ENCODE measurements around the gene LAGE3.

Gene LAGE3

DNA sequence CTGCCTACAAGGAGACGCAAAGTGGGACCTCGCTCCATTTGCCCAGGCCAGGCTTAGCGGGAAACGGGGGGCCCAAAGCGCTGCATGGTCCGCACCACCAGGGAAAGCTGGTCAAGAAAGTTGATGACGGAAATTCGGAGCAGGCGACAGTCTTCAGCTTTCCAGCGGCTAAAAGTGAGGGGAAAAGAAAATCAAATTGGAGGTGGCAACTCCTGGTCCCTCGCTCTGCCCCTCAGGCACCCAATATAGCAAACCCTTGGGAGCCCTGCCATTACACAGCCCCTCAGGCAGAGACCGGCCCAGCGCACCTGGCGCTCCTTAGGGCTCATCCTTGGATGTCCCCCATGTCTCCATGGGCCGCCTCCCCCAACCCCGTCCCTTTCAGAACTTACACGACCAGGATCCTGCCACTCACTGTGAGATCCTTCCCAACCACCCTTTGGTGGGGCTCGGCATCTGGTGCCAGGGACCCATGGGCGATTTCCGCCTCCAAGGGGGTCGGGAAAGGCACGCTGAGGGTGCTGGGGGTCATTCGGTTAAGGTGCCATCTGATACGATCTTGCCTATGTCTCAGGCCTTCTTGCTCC lies 1.1 kb downstream of the LAGE3 start:
- no peak for DNase-seq (ENCODE audit: low read depth, low spot score)

DNA sequence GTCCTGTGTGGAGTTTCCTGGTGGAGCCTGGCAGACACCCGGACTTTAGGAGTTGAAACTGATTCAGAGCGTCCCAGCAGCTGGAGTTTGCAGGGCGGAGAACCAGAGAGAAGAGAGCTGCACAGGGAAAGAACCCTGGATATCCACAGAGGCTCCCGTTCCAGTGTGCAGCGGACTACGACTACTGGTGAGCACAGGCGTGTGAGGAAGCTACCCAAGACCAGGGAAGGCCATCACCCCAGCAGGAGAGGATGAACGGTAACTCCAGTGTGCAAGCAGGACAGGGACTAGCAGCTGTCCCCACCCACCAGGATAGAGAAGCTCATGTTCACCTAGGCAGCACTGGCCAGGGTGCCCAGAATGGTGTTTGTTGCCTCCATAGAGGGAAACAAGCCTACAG lies 2.3 kb downstream of the LAGE3 start:
- no peak for DNase-seq (ENCODE audit: low read depth, low spot score)

DNA sequence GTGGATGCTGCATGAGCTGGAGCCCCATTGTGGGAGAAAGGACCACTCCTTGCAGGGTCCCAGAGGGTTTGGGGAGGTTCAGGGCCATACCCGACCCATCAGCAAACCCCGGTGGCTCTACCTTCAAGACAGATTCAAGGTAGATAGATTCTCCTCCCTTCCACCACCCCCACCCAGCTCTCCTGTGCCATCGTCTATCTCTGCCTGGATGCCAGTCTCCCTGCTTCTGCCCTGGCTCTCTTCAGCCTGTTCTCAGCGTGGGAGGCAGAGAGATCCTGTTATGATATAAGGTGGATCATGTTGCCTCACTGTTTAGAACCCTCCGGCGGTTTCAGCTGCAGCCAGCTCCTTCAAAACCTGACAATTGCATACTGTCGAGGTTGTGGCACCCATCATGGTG lies 5.4 kb downstream of the LAGE3 start:
- no peak for DNase-seq (ENCODE audit: low read depth, low spot score)

DNA sequence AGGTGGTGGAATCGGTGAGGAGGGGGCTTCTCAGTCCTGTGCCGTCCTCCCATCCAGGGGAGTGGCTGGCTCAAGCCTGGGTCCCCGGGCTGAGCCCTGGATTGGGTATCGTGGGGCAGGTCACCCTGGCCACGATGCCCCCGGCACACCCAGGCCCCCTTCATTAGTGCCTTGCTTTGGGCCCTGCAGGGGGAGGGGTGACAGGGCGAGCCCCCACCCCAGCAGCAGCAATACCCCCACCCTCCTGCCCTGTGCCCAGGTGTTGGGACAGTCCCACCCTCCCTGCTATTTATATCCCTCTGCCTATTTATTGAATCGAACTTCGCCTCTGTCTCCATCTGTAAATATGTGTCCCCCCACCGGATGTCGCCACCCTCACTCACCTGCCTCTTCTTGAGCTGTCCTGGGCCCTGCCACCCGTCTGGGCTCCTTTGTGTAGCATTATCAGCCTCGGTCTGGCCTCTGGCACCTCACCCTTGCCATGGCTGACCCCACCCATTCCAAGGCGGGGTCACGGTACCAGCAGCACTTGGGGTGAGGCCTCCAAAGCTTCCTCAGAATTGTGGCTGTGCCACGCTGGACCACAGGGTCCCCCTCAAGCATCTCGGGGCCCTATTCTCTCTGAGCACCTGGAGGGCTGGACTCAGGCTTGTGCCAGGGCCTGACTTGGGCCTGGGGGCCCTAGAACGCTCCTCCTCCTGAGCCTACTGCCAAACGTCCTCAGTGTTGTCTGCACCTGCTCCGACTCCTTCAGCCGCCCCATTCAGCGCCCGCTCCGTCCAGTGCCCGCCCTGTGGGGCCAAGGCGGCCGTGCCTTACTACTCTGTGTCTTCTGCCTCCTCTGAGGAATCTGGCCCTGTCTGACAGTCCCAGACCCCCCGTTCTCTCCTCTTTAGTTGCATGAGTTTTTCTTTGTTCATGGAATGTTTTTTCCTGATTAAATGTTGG lies 6.1 kb downstream of the LAGE3 start:
- DNase-seq (ENCODE audit: low read depth, low spot score), result no peak

DNA sequence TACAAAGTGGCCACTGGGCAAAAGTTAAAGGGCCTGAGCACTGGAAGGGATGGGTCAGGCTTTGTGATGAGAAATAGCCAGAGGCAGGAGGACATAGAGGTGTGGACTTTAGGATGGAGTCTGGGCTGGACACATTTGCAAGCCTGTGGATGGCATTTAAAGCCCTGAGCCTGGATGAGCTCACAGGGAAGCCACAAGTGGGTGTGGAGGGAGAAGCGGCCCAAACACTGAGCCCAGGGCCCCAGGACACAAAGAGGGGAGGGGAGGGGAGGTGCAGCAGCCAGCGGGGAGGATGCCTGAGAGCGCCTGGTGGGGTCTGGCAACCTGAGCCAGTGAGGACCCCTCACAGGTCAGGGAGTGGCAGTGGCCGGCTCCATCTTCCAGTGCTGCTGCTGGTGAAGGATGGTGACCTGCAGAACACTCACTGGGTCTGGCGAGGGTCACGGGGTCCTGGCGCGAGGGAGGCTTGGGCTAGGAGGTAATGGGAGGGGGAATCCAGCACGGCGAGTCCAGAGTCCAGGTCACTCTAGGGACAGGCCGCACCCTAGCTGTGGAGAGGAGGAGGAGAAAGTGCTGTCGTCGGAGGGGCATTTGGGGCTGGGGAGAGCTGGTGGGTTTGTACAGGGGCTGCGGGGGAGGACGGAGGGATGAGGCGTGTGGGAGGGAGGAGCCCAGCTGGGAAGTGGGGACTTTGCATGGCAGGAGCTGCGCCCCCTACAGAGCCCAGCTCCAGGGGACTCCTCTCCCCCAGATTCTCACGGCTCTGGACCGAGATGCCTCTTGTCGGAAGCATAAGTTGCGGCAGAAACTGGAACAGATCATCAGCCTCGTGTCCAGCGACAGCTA lies 7.0 kb downstream of the LAGE3 start:
- no peak for DNase-seq (ENCODE audit: low read depth, low spot score)

DNA sequence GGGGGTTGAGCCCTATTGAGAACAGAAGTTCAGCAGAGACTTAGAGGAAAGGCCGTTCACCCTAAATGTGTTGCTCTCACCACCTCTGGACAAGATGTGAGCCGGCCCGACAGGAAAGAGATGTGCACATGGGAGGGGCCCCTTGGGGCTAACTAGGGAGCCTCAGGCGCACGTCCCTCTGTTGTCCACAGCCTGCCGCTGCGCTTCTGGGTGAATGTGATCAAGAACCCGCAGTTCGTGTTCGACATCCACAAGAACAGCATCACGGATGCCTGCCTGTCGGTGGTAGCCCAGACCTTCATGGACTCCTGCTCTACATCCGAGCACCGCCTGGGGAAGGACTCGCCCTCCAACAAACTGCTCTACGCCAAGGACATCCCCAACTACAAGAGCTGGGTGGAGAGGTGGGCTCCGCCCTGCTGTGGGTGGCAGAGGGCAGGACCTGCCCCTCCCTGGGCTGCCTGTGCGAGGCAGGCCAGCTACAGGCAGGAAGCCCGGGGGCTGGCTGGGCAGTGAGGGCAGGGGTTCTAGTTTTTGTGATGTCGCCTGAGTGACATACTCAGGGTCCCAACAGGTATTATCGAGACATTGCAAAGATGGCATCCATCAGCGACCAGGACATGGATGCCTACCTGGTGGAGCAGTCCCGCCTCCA lies 8.0 kb downstream of the LAGE3 start:
- no peak for DNase-seq (ENCODE audit: low read depth, low spot score)

DNA sequence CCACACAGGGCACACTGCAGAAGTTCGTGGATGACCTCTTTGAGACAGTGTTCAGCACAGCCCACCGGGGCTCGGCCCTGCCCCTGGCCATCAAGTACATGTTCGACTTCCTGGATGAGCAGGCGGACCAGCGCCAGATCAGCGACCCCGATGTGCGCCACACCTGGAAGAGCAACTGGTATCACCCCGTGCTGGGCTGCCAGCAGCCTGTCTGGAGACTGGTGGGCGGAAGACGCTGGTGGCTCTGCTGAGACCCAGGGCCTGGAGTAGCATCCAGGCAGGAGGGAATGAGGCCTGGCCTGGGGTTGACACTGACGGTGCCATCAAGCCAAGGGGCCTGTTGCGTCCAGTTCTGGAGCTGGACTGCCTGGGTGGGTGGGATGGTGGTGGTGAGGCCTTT lies 8.6 kb downstream of the LAGE3 start:
- DNase-seq (ENCODE audit: low read depth, low spot score), result no peak

DNA sequence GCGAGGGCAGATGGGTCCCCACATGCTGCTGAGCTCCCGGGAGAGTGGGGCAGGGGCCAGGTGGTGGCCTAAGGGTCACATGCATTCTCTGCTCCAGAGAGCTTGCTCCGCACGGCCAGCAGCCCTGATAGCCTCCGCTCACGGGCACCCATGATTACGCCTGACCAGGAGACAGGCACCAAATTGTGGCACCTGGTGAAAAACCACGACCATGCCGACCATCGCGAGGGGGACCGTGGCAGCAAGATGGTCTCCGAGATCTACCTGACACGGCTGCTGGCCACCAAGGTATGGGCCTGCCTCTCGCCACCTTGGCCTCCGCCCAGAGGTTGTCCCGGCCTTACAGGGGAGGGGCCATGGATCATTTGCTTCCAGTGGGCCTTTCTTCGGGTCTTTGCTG lies 9.2 kb downstream of the LAGE3 start:
- no peak for DNase-seq (ENCODE audit: low read depth, low spot score)

DNA sequence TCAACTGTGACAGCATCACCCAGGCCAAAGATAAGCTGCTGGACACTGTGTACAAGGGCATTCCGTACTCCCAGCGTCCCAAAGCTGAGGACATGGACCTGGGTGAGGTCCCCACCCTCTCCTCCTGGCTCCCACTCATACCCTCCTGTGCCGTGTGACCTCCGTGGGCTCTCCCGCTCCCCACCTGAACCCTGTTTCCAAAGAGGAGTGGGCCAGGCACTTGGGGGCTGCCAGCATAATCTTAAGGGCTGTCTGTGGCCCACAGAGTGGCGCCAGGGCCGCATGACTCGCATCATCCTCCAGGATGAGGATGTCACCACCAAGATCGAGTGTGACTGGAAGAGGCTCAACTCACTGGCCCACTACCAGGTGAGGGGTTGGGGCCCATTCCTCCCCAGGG lies 10.0 kb downstream of the LAGE3 start:
- no peak for DNase-seq (ENCODE audit: low read depth, low spot score)

DNA sequence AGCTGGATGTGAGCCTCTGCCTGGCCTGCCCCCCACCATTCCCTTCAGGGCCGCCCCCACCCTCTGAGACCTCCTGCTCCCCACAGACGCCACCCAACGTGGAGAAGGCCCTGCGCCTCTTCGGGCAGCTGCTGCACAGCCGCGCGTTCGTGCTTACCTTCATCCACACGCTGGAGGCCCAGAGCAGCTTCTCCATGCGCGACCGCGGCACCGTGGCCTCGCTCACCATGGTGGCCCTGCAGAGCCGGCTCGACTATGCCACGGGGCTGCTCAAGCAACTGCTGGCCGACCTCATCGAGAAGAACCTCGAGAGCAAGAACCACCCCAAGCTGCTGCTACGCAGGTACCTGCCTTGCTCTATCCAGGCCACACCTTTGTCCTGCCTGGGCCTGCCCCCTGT lies 10.9 kb downstream of the LAGE3 start:
- no peak for DNase-seq (ENCODE audit: low read depth, low spot score)

DNA sequence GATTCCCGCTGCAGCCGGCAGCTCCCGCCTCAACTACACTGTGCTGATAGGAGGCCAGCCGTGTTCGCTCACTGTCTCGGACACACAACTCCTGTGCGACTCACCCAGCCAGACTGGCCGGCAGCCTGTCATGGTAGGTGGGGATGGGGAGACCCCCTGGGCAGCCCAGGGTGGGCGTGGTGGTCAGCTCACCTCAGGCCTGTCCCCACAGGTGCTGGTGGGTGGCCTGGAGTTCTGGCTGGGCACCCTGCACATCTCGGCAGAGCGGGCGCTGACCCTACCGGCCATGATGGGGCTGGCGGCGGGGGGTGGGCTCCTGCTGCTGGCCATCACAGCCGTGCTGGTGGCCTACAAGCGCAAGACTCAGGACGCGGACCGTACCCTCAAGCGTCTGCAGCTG lies 11.5 kb downstream of the LAGE3 start:
- DNase-seq (ENCODE audit: low read depth, low spot score), result peak; percentile 54

DNA sequence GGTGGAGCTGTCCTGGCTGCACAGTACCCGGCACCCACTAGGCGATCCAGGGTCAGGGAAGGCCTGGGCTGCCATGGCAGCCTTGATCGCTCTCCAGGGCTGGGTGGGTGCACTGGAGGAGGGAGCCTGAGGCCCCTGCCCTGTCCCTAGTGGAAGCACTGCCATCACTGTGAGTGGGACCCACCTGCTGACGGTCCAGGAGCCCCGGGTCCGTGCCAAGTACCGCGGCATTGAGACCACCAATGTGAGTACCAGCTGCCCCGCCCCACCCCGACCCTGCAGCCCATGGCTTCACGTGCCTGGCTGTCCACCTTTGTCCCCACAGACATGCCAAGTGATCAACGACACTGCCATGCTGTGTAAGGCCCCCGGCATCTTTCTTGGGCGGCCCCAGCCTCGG lies 12.2 kb downstream of the LAGE3 start:
- no peak for DNase-seq (ENCODE audit: low read depth, low spot score)

DNA sequence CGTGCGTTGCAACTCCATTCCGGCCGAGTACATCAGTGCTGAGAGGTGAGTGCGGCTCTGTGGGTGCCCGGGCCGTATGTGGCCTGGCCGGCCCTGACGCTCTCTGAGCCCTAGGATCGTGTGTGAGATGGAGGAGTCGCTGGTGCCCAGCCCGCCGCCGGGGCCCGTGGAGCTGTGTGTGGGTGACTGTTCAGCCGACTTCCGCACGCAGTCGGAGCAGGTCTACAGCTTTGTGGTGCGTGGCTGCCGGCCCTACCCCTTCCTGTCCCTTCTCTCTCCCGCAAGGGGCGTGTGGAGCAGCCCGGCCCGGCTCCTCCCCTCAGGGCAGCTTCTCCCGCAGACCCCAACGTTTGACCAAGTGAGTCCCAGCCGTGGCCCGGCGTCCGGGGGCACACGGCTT lies 13.0 kb downstream of the LAGE3 start:
- DNase-seq (ENCODE audit: low read depth, low spot score), result no peak

DNA sequence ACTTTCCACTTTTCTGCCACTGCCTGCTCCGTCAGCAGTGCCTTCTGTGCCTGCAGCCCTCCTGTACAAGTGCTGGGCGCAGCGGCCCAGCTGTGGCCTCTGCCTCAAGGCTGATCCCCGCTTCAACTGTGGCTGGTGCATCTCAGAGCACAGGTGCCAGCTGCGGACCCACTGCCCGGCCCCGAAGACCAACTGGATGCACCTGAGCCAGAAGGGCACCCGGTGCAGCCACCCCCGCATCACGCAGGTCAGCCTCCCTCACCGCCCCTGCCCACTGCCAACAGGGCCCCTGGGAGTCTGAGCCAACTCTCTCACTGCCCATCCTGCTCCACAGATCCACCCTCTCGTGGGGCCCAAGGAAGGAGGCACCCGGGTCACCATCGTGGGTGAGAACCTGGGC lies 13.5 kb downstream of the LAGE3 start:
- DNase-seq (ENCODE audit: low read depth, low spot score), result no peak

DNA sequence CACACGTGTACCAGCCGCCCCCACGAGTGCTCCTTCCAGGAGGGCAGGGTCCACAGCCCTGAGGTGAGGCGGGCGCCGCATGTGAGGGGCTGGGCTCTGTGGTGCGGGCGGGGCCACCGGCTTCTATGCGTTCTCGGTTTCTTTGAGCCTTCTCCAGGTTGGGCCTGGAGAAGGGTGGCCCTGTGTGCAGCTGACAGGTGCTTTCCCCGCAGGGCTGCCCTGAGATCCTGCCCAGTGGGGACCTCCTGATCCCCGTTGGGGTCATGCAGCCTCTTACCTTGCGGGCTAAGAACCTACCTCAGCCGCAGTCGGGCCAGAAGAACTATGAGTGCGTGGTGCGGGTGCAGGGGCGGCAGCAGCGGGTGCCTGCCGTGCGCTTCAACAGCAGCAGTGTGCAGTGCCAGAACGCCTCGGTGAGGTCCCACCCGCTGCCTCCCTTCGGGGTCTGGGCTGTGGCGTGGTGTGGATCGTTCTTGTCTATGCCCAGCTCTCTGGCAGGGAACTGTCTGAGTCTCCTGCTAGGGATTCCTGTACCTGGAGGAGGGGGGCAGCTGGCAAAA lies 14.2 kb downstream of the LAGE3 start:
- no peak for DNase-seq (ENCODE audit: low read depth, low spot score)

DNA sequence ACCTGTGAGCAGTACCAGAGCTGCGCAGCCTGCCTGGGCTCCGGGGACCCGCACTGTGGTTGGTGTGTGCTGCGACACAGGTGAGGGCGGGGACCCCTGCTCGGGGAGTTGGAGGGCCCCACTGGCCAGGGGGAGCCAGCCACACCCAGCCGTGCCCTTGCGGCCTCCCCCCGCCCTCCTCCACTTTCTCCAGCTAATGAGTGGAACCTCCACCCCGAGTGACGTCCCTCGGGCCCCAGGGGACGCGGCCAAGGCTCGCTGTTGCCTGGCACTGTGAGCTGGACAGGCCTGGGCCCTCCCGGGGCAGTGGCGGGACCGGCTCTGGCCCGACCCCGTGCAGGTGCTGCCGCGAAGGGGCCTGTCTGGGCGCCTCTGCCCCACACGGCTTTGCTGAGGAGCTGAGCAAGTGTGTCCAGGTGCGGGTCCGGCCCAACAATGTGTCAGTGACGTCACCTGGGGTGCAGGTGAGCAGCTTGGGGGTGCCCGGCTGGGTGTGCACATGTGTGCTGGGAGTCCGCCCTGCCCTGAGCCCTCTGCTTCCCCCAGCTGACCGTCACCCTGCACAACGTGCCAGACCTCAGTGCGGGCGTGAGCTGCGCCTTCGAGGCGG lies 15.4 kb downstream of the LAGE3 start:
- no peak for DNase-seq (ENCODE audit: low read depth, low spot score)

DNA sequence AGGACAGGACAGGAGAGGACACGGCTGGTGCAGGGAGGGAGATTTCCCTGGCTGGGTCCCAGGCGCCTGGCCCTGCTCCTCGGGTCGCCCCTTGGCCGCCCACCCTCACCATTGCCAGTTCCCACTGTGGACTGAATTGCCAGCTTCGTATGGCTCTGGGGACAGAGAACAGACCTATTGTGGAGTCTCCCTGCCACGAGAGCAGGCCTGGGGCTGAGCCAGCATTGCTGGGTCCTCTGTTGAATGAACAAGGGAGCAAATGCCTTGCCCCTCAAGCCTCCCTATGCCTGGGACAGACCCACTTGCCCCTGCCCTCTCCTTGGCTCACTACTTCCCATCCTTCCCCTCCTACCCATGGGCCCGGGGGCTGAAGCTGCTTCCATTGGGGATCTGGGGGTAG lies 16.7 kb downstream of the LAGE3 start:
- DNase-seq (ENCODE audit: low read depth, low spot score), result no peak

DNA sequence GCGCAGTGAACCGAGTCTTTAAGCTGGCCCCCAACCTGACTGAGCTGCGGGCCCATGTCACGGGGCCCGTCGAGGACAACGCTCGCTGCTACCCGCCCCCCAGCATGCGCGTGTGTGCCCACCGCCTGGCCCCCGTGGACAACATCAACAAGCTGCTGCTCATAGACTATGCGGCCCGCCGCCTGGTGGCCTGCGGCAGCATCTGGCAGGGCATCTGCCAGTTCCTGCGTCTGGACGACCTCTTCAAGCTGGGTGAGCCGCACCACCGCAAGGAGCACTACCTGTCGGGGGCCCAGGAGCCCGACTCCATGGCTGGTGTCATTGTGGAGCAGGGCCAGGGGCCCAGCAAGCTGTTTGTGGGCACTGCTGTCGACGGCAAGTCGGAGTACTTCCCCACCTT lies 18.8 kb downstream of the LAGE3 start:
- DNase-seq (ENCODE audit: low read depth, low spot score), result no peak

DNA sequence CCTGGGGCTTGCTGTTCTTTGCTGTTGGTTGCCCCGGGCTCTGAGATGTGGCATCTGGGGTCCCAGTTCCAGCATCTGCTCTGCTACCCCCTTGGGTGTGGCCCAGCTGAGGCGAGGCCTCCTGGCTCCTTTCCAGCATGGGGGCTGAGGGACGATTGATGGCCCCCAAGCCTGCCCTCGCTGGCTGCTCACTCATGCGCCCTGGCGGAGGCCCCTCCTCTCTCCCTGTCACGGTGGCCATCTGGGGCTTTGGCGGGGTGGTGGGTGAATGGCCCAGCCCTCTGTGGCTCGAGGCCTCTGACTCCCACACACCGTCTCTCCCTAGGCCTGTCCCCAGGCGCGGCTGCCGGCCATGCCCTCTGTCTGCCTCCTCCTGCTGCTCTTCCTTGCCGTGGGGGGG lies 19.2 kb downstream of the LAGE3 start:
- no peak for DNase-seq (ENCODE audit: low read depth, low spot score)

DNA sequence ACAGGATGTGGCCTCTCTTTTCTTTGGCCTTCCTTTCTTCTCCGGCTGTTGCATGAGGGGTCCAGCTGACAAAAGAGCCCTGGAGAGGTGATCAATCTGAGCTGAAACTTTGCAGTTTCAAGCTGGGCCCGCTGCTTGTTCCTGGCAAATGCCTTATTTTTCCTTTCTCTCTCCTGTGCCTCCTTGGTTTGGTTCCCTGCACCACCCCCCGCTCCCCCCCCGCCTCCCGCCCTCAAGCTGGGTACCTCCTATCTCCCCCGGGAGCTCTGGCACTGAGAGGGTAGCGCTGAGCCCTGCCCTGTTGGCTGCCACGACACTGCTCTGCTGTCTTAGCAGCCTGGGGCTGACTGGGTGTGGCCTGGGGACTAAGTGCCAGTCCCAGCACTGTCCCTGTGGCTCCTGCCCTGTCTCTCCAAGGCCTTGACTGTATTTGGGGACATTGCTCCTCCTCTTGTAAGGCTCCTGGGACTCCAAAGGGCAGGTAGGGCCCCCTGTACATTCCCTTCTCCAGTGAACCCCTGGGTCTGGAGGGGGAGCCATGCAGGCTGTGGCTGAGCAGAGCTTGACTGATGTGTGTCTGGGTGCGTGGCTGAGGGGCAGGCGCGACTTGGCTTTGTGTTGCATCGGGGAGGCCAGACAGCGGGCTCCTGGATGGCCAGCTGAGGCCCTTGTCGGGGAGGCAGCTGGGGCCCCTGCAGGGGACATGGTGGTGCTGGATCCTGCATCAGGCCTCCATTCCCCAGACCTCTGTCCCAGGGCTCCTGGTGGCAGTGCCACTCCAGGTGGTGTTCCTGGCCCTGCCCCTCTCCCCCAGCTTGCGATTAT lies 19.9 kb downstream of the LAGE3 start:
- no peak for DNase-seq (ENCODE audit: low read depth, low spot score)
